ENCODE data around the gene USP17L13.
"Not testable (repeated sequence)": the region's sequence is repeated elsewhere in the genome, so short reads cannot be mapped to it uniquely, and the experiment has no call there.

DNA sequence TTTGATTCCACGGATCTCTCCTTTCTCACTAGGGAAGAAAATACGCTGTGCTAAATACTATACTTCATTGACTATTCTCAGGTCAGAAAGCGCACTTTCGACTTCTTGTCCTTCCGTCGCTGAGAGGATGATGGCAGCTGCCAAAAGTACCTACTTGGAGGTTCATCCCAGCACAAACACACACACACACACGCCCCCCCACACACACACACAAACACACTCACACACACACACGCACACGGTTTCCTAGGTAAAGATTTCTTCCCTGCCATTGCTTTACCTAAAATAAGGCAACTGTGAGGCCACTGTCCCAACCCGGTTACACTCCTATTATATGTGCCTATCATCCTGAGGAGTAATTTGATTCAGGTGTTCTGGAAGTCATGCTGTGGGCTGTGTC lies 47.0 kb downstream of the USP17L13 start:
- TF ChIP-seq, protein P1, sequence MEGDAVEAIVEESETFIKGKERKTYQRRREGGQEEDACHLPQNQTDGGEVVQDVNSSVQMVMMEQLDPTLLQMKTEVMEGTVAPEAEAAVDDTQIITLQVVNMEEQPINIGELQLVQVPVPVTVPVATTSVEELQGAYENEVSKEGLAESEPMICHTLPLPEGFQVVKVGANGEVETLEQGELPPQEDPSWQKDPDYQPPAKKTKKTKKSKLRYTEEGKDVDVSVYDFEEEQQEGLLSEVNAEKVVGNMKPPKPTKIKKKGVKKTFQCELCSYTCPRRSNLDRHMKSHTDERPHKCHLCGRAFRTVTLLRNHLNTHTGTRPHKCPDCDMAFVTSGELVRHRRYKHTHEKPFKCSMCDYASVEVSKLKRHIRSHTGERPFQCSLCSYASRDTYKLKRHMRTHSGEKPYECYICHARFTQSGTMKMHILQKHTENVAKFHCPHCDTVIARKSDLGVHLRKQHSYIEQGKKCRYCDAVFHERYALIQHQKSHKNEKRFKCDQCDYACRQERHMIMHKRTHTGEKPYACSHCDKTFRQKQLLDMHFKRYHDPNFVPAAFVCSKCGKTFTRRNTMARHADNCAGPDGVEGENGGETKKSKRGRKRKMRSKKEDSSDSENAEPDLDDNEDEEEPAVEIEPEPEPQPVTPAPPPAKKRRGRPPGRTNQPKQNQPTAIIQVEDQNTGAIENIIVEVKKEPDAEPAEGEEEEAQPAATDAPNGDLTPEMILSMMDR (IDR thresholded peaks at IDR 0.05): not testable (repeated sequence)
- not testable (repeated sequence) for TF ChIP-seq EP300 (IDR thresholded peaks at IDR 0.05)

All from esophagus muscularis mucosa (tissue), 3 donors.